Effector memory CD8-positive, alpha-beta T cell (primary cell): ENCODE data around the gene OR4K1.
"Not testable (repeated sequence)": the region's sequence is repeated elsewhere in the genome, so short reads cannot be mapped to it uniquely, and the experiment has no call there.

Experiments used
- ATAC-seq: fragments of 150-1000 bp; cut with Tn5 transposase; replicated peaks from 2 replicates; pipeline ENCODE4 v1.10.0; 2021; ENCODE audit warnings: mild to moderate bottlenecking, moderate library complexity
- DNase-seq, 3 experiments: peaks; one replicate each; pipeline ENCODE4 v3.0.0; 2021
- H3K27ac Mint-ChIP-seq, 2 donors: one replicate each; pipeline ENCODE4 v1.8.0; 2022; ENCODE audit warnings: mild to moderate bottlenecking in 2 of 2, mixed read lengths in 2 of 2, moderate library complexity in 2 of 2
- H3K27me3 Mint-ChIP-seq, 2 donors: one replicate each; pipeline ENCODE4 v1.8.0; 2022; ENCODE audit warnings: mixed read lengths in 2 of 2
- H3K36me3 Mint-ChIP-seq: one replicate; pipeline ENCODE4 v1.8.0; 2022; ENCODE audit warnings: mild to moderate bottlenecking, moderate library complexity, mixed read lengths; ENCODE audit not compliant: insufficient read depth
- H3K4me1 Mint-ChIP-seq, 2 donors: one replicate each; pipeline ENCODE4 v1.8.0; 2022; ENCODE audit warnings: low read depth in 2 of 2, mixed read lengths in 2 of 2
- H3K4me3 Mint-ChIP-seq, 2 donors: one replicate each; pipeline ENCODE4 v1.8.0; 2022; ENCODE audit warnings: mild to moderate bottlenecking in 2 of 2, mixed read lengths in 2 of 2, moderate library complexity in 2 of 2
- H3K9me3 Mint-ChIP-seq, 2 donors: one replicate each; pipeline ENCODE4 v1.8.0; 2022; ENCODE audit warnings: mixed read lengths in 2 of 2

OR4K1 gene

DNA sequence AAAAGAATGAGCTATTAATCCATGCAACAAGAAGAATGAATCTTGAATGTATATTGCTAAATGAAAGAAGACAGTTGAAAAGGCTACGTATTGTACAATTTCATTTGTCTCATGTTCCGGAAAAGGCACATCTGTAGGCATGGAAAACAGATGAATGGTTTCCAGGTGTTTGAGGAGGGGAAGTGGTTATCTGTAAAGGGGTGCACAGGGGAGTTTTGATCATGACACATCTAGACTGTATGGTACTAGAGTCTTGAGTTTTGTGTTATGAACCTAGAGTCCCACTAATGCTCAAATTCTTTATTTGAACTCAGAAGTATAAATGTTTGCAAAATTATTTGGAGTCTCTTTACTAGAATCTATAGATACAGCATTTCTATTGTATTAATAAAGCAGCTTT lies 39.0 kb downstream of the OR4K1 start:
- not testable (repeated sequence) for H3K27me3 Mint-ChIP-seq, H3K9me3 Mint-ChIP-seq, H3K36me3 Mint-ChIP-seq, H3K4me1 Mint-ChIP-seq, DNase-seq, ATAC-seq, H3K4me3 Mint-ChIP-seq, H3K27ac Mint-ChIP-seq

GRCh38 chr14:19974844-19975243 lies 44.1 kb downstream of the OR4K1 start:
- H3K9me3 Mint-ChIP-seq: peaks cover 6 to 10% of the 10 kb centered on the region in 2 donors
- H3K36me3 Mint-ChIP-seq: no peaks in the 10 kb centered on the region
- H3K27me3 Mint-ChIP-seq: no peaks in the 10 kb centered on the region
- DNase-seq (peak in 2 of 3 experiments; percentile 6 to 20), ATAC-seq (peak; percentile 96)
- H3K4me3 Mint-ChIP-seq: peak overlapping the region in 1 of 2 donors; percentile 44
- H3K4me1 Mint-ChIP-seq: peaks cover 18 to 21% of the 10 kb centered on the region in 2 donors
- peak overlapping the region; percentile 57 to 80 for H3K27ac Mint-ChIP-seq

GRCh38 chr14:19975291-19975690 lies 44.6 kb downstream of the OR4K1 start, which contains the start of gene OR4K15:
OR4K15 (plus strand) TSS chr14:19975591; CDS start chr14:19975591, 0 bp downstream.
- ATAC-seq (no peak), DNase-seq (no peak)
- Mint-ChIP-seq H3K4me3 (peak within 1 kb of the TSS in 1 of 2 donors; percentile 44), H3K27me3 (no peaks in the 10 kb centered on the region), H3K27ac (peak within 1 kb of the TSS; percentile 57 to 80), H3K36me3 (no peaks in the 10 kb centered on the region), H3K4me1 (peaks cover 18 to 21% of the 10 kb centered on the region in 2 donors), H3K9me3 (peaks cover 6 to 10% of the 10 kb centered on the region in 2 donors)
